Stimulated activated CD4-positive, alpha-beta T cell treated with anti-CD3 and anti-CD28 coated beads, Interleukin-15, amount 100 ng/mL, for 1 hour (primary cell): ENCODE measurements around the gene ZBTB46.
"Not testable (repeated sequence)": the region's sequence is repeated elsewhere in the genome, so short reads cannot be mapped to it uniquely, and the experiment has no call there.

Experiments used
- DNase-seq, 2 donors: peaks; one replicate each; pipeline ENCODE4 v3.0.0-alpha.2; 2020; ENCODE audit warnings: low read depth in 1 of 2, low spot score in 1 of 2

ZBTB46 gene

GRCh38 chr20:63790572-63791168, 40.4 kb downstream of the ZBTB46 start:
- DNase-seq = no peak

- no peak for DNase-seq
Observed at GRCh38 chr20:63789836-63790571, 41.1 kb downstream of the ZBTB46 start.

GRCh38 chr20:63787749-63788148, 43.3 kb downstream of the ZBTB46 start:
- no peak for DNase-seq

GRCh38 chr20:63787302-63787701, 43.8 kb downstream of the ZBTB46 start:
- no peak for DNase-seq

GRCh38 chr20:63785691-63786131, 45.4 kb downstream of the ZBTB46 start:
- no peak for DNase-seq

GRCh38 chr20:63783970-63784369, 47.1 kb downstream of the ZBTB46 start:
- no peak for DNase-seq

- DNase-seq = no peak
Observed at GRCh38 chr20:63782521-63782971, 48.5 kb downstream of the ZBTB46 start.

- peak in 1 of 2 donors; percentile 10 for DNase-seq
Observed at GRCh38 chr20:63782051-63782471, 49.0 kb downstream of the ZBTB46 start.

GRCh38 chr20:63781181-63781580, 49.9 kb downstream of the ZBTB46 start:
- no peak for DNase-seq

- DNase-seq = no peak
Observed at GRCh38 chr20:63778857-63779256, 52.2 kb downstream of the ZBTB46 start.

- no peak for DNase-seq
Observed at GRCh38 chr20:63778034-63778752, 52.9 kb downstream of the ZBTB46 start.

GRCh38 chr20:63777614-63778013, 53.5 kb downstream of the ZBTB46 start:
- no peak for DNase-seq

GRCh38 chr20:63776875-63777274, 54.2 kb downstream of the ZBTB46 start:
- not testable (repeated sequence) for DNase-seq

GRCh38 chr20:63775096-63775978, 55.7 kb downstream of the ZBTB46 start:
- peak in 1 of 2 donors; percentile 37 for DNase-seq

GRCh38 chr20:63774306-63774705, 56.8 kb downstream of the ZBTB46 start:
- no peak for DNase-seq

- DNase-seq = no peak
Observed at GRCh38 chr20:63773571-63774241, 57.4 kb downstream of the ZBTB46 start.

GRCh38 chr20:63772781-63773518, 58.1 kb downstream of the ZBTB46 start:
- no peak for DNase-seq

- no peak for DNase-seq
Observed at GRCh38 chr20:63771046-63771707, 59.9 kb downstream of the ZBTB46 start.

GRCh38 chr20:63769891-63770474, 61.1 kb downstream of the ZBTB46 start:
- no peak for DNase-seq
